Raji (cell line): ENCODE results near the gene MRPL12.

Source experiments
- POLR2A ChIP-seq: IDR thresholded peaks from 2 replicates; pipeline ENCODE4 v1.6.1; 2011; ENCODE audit warnings: low read depth, low read length, control low read depth; ENCODE audit not compliant: insufficient read depth

The MRPL12 gene

DNA sequence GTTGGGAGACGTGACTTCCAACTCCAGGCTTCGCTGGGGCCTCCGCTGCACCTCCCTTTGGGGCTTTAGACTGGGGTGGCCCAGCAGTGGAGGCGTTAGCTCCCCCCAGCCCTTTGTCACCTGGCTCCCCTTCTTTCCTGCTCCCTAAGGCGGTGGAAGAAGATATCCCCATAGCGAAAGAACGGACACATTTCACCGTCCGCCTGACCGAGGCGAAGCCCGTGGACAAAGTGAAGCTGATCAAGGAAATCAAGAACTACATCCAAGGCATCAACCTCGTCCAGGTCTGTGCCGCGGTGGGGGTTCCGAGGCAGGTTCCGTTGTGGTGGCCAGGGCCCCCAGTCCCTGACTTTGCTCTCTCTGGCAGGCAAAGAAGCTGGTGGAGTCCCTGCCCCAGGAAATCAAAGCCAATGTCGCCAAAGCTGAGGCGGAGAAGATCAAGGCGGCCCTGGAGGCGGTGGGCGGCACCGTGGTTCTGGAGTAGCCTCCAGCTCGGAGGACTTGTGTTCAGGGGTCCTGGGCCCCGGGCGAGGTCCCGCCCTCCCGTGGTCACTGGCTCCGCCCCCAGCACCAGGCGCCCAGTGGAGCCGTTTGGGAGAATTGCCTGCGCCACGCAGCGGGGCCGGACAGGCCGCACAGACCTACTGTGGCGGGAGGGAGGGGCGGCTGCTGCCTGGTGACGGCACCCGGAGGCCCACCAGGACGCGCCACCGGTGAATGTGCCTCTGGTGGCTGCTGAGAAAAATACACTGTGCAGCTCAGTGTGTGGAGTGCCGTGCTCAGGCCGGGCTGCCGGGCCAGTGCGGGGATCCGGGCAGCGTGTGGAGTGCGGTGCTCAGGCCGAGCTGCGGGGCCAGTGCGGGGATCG is 3.8 kb downstream of the MRPL12 start:
- TF ChIP-seq POLR2A, result no peak

DNA sequence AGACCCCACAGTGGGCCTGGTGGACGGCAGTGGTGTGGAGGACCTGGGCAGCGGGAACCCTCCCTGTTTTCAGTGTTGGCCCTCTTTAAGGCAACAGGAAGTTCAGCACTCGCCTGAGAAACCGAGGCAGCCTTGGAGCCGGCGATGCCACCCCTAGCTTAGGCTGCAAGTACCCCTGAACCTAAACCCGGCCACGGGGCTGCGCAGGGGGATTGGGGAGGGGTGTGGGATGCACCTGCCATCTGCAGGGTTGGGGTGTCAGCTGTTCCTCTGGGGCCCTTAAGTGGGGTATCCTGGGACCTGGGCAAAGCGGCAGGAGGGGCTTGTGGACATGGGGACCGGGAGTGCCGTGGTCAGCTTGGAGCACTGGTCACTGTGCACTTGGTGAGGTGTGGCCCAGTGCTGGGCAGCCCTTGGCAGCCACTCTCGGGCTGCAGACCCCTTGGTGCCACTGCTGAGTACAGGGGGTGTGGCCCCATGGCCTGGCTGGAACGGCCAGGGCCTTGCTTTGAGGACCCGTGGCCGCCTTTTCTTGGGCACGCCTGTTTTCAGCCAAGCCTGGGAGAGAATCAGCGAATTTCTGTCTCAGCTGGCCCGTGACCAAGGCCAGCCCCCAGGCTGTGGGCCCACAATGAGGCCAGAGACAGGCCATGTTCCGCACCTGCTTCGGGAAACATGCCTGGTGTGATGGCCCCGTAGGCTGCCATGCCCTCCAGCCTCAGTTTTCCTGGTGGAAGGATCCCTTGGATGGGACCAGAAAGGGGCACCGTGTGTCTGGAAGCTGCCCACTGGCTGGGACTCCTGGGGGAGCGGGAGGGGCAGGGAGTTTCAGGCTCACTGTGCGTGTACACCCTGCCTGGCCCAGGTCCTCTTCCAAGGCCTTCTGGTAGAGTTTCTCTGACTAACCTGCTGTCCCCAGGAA is 4.8 kb downstream of the MRPL12 start:
- 0 out of 2 replicates have a peak, but pooled peaks have one; percentile 3 for TF ChIP-seq POLR2A

DNA sequence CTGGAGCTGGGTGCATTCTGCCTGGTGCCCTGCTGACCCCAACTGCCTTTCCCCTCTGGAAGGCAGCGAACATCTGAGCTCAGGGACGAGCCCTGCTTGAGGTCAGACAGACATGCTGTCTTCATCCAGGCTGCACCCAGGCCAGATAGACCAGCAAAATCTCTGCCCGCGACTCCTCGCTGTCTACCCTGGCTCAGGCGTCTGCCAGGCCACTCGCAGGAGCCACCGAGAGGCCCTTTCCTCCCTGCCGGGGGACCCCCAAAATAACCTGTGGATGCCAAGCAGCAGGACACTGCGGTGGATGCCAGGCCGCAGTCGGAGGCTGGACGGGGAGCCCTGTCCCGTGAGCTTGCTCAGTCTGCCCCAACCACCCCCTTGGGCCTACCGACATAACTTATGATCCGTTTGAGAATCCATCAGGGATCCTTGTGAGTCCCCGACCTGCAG is 5.6 kb downstream of the MRPL12 start:
- 0 out of 2 replicates have a peak, but pooled peaks have one; percentile 5 for TF ChIP-seq POLR2A

DNA sequence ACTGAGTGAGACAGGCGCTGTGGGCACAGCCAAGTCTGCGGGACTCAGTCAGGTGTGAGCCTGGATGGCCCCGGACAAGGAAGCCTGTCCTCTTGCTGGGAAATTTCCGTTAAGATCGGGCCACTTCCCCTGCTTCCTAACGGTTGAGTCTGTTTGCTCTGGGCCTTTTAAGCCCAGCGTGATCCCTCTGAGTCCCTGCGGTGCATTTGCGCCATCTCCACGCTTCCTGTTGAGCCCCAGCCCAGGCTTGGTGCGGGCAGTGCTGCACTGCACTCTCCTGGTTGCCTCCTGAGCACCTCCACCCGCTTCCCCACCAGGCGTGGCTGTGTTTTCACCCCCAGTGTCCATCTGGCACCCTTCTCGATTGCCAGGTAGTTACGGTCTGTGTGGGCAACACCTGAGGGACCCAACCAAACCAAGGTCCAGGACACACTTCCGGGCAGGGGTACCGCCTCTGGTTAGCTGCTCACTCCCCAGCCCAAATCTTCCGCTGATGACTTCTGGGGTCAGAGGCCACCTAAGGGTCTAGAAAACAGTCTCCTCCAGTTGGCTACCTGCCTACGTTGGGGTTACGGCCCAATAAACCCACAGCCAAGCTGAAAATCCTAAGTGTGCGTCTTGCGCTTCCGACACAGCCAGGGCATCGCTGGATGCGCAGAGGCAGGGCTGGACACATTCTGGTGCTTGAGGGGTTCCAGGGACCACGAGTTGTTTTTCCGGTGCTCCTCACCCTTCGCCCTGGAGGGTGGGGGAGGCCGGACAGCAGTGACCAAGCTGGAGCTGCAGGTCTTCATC is 7.5 kb downstream of the MRPL12 start:
- peak; percentile 43; the same call in 1 of the 2 replicates for TF ChIP-seq POLR2A

DNA sequence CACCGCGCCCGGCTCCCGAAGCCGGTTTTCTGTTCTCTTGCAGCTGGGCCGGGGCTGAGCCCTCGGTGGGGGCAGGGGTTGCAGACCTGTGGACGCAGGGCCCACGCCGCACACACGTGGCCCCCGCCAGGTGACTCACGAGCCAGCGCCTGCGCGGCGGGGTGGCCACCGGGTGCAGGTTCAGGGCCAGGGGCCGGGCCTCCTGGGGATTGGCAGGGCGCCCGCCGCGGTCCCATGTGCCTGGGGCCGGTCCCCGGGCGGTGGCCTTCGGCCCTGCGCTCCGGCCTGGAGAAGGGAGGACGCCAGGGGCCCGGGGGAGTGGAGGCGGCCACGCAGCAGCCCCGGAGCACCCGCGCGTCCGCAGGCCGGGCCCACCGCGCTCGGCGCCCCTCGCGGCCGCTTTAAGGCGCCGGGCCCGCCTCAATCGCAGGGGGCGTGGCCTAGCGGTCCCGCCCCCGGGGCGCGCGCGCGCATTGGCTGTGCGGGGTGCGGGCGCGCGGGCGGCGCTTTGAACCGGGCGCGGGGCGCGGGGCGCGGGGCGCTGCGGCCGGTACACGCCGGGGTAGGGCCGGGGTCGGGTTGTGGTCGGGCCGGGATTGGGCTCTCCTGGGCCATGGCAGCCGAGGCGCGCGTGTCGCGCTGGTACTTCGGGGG is 8.8 kb downstream of the MRPL12 start, which contains the start of gene SLC25A10:
Gene SLC25A10, plus strand, starts transcription at position 471 of the 654 bp plus-strand sequence. Its CDS starts 143 bp downstream, at position 614.
- peak; percentile 53; the same call in 1 of the 2 replicates for TF ChIP-seq POLR2A

DNA sequence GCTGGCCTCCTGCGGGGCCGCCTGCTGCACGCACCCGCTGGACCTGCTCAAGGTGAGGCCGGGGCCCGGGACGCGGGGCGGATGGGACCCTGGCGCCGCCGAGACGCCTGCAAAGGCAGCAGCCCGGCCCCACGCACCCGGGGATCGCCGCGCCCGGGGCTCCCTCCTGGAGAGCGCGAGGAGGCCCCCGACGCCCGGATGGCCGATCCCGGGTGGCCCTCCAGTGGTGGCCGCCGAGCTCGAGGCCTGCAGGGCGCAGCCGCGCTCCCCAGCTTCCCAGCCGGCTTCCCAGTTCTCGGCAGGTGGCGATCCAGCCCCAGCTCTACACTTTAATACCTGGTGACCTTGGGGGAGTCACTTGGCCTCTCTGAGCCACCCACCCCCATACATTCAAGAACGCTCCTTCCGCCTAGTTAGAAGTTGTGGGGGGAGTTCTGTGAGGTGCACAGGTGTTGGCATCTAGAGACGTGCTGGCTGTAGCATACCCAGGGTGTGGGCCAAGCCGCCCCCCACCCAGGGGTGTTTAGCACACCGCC is 9.4 kb downstream of the MRPL12 start:
- peak; percentile 1; the same call in 1 of the 2 replicates for TF ChIP-seq POLR2A

DNA sequence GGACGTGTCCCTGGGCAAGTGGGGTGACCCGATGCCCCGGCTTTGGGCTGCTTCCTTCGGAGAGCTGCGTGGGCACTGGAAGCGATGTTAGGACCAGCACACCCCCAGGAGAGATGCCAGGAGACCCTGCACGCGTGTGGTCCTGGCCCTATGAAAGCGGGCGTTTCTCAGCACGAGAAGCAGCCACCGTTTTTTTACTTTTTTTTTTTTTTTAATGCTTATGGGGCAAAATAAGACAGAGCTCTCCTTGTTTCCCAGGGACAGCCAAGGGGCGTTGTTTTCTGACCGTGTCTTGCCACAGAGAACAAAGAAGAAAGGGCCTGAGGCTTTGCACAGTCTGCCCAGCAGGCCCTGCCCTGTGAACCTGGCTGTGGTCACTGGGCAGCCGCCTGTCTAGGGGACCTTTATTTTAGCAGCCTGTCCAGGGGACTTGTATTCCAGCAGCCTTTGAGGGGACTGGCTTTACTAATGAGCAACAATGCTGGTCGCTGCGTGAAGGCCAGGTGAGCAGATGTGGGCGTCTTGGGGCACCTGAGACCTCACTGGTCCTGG is 9.9 kb downstream of the MRPL12 start:
- TF ChIP-seq POLR2A, result no peak

DNA sequence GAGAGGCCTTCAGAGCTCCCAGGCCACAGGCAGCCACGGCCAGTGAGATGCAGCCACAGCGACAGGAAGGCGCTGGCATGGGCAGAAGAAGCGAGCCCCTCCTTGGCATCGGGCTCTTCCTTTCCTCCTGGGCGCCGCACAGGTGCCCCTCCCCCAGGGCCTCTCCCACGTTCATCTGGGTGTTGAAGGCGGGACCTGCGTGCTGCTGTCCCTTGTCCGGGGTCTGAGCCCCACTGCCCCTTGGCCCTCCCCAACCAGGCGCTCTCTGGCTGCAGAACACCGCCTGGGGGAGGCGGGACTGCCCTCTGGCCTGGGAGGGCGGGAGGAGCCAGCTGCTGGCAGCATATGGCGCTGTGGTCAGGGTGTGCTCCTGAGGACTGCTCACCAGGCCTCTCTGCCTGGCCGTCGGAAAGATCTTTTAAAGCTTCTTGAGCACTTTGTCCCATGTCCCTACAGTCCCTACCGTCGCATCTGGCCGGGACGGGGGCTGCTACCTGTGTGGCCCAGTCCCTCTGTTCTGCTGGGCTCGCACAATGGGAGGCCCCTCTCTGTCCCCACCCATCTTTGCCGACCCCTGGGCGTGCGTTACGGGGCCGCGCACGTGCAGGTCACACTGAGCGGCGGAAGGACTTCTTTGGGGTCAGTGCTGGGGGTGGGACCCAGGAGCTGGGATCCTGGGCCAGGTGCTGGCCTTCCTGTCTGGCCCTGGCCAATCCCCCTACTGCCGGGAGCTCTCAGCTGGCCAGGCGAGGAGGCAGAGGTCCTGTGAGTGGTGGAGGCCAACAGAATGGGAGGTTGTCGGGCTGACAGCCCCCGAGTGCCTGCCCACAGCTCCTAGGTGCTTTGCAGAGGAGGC is 10.6 kb downstream of the MRPL12 start:
- TF ChIP-seq POLR2A, result no peak

DNA sequence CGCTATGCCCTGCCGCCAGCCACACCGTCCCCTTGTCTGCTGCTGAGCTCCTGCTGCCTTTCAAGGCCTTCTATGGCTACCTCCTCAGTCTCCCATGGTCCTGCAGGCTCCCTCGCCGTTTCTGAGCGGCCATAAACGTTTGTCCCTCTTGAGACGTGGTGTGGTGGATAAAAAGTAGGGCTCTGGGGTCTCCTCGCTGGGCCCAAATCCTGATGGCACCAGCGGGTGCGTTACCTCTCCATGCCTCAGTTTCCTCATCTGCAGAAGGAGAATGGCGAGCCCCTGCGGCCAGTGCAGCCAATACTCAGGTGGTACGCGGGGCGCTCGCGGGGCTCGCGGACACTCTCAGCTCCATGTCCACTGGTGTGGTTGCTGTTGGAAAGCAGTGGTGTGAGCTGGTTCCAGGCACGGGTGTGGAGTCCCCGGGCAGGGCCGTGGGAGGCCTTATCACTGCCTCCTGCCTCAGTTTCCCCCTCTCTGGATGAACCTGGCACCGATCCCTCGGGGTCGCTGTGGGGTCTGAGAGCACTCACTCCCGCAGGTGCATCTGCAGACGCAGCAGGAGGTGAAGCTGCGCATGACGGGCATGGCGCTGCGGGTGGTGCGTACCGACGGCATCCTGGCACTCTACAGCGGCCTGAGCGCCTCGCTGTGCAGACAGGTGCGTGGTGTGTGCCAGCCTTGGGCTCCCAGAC is 11.4 kb downstream of the MRPL12 start:
- no peak for TF ChIP-seq POLR2A

DNA sequence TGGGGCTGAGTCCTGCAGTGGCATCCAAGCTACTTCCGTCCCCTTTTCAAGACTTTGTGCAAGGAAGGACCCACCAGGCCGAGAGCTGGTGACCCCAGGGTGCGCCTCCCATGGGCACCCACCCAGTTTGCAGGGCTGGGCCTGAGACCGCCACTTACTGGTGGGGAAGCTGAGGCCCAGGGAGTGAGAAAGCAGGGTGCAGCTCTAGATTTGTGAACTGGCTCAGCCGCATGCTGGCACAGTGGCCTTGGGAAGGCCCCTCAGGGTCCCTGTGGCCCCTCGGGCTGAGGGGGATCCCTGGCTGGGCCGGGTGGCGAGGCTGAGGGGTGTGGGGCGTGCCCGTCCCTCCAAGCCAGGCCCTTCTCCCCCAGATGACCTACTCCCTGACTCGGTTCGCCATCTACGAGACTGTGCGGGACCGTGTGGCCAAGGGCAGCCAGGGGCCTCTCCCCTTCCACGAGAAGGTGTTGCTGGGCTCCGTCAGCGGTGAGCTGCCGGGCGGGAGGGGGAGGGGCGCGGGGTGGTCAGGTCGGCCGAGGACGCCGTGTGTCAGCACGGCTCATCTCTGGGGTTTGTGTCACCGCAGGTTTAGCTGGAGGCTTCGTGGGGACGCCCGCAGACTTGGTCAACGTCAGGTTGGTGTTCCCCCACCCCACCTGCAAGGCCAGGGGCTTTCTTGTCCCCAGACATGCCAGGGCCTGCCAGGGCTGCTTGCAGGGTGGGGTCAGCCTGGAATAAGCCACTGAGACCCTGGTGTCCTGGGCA is 12.1 kb downstream of the MRPL12 start:
- TF ChIP-seq POLR2A, result no peak
